Measurements from ENCODE around the gene NDFIP1. TPM values are rescaled to one million over a fixed set of nuclear protein-coding genes. Genes with fewer than 3 reads are reported as not detected.

Gene NDFIP1
- total RNA-seq, 2 donors from 2014 or later: 37.1 to 56.9 TPM

GRCh38 chr5:142129446-142130066, 21.0 kb downstream of the NDFIP1 start:
- no peaks in the 10 kb centered on the region for H3K36me3 ChIP-seq
- no peak for TF ChIP-seq CTCF (IDR thresholded peaks at IDR 0.05)
- intact Hi-C loops (cut with DNase I): no loop called here

GRCh38 chr5:142131394-142131793, 22.8 kb downstream of the NDFIP1 start:
- Histone ChIP-seq H3K27ac (no peak overlapping the region), H3K4me3 (no peak overlapping the region), H3K36me3 (no peaks in the 10 kb centered on the region), H3K9me3 (no peaks in the 10 kb centered on the region), H3K27me3 (no peaks in the 10 kb centered on the region), H3K9ac (ENCODE audit: low read depth in 2 of 2, low read length in 2 of 2) (no peak overlapping the region), H3K4me1 (no peaks in the 10 kb centered on the region)
- no peak for TF ChIP-seq CTCF (IDR thresholded peaks at IDR 0.05)
- DNase-seq: no peak
- intact Hi-C loops (cut with DNase I): no loop called here

More at GRCh38 chr5:142129446-142130066, 21.0 kb downstream of the NDFIP1 start:
- Histone ChIP-seq H3K4me3 (no peak overlapping the region), H3K9ac (ENCODE audit: low read depth in 2 of 2, low read length in 2 of 2) (no peak overlapping the region), H3K9me3 (no peaks in the 10 kb centered on the region), H3K4me1 (no peaks in the 10 kb centered on the region), H3K27ac (no peak overlapping the region), H3K27me3 (no peaks in the 10 kb centered on the region)
- DNase-seq: no peak

DNA sequence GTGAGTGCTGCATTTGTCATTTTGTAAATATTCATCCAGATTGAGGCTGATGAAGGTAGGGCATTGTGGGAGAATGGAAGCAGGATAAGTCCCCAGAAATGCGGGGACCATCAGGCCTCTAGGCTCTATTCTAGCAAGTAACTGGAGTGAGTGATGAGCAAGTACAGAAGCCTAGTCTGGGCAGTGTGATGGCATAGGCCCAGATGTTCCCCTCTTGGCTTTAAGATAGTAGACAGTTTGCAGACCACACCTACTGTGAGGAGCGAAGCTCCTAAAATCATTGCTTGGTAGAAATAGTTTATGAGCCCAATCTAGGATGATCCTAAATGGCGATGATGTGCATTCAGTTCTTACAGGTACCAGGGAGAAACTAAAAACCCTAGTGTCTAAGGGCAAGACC, 24.3 kb downstream of the NDFIP1 start:
- Histone ChIP-seq H3K9ac (ENCODE audit: low read depth in 2 of 2, low read length in 2 of 2) (no peak overlapping the region), H3K27ac (no peak overlapping the region), H3K9me3 (no peaks in the 10 kb centered on the region), H3K27me3 (no peaks in the 10 kb centered on the region), H3K4me3 (no peak overlapping the region), H3K36me3 (no peaks in the 10 kb centered on the region), H3K4me1 (no peaks in the 10 kb centered on the region)
- no peak for TF ChIP-seq CTCF (IDR thresholded peaks at IDR 0.05)
- intact Hi-C loops (cut with DNase I): no loop called here
- no peak for DNase-seq

GRCh38 chr5:142133330-142134206, 25.0 kb downstream of the NDFIP1 start:
- Histone ChIP-seq H3K9me3 (no peaks in the 10 kb centered on the region), H3K27ac (no peak overlapping the region), H3K36me3 (no peaks in the 10 kb centered on the region), H3K27me3 (no peaks in the 10 kb centered on the region), H3K9ac (ENCODE audit: low read depth in 2 of 2, low read length in 2 of 2) (no peak overlapping the region), H3K4me3 (no peak overlapping the region), H3K4me1 (no peaks in the 10 kb centered on the region)
- no peak for TF ChIP-seq CTCF (IDR thresholded peaks at IDR 0.05)
- no peak for DNase-seq
- intact Hi-C loops (cut with DNase I): no loop called here

DNA sequence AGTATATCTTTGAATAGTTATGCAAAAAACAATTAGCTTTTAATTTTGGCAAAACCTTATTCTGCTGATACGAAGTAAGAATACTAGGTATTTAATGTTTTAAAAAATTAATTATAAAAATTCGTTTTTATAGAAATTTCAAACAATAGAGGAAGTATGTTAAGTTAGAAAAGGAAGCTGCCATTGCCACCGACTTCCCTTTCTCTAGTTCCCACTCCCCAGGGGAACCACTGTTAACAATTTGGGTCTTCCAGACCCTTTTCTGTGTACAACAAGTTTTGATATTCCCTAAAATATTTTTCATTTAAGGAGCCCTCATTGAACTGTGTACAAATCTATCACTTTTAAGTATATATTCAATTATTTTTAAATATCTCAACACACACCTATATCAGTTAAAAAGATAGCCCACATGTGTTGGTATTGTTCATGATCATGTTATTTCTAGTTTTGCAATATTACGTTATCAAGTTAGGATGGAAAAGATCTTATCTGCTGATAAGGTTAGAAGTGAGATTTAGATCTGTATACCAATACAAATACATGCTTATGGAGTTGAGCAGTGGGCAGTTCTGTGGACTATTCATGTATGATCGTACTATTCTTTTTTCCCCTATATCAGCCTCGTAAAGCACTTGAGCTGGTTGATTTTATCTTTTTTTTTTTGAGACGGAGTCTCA, 25.9 kb downstream of the NDFIP1 start:
- Histone ChIP-seq H3K27ac (no peak overlapping the region), H3K9ac (ENCODE audit: low read depth in 2 of 2, low read length in 2 of 2) (no peak overlapping the region), H3K36me3 (no peaks in the 10 kb centered on the region), H3K4me1 (no peaks in the 10 kb centered on the region), H3K27me3 (no peaks in the 10 kb centered on the region), H3K9me3 (no peaks in the 10 kb centered on the region), H3K4me3 (no peak overlapping the region)
- no peak for DNase-seq
- intact Hi-C loops (cut with DNase I): no loop called here
- no peak for TF ChIP-seq CTCF (IDR thresholded peaks at IDR 0.05)
